Measurements from ENCODE around the gene TNS3.
"Not testable (repeated sequence)": the region's sequence is repeated elsewhere in the genome, so short reads cannot be mapped to it uniquely, and the experiment has no call there.

TNS3 gene

DNA sequence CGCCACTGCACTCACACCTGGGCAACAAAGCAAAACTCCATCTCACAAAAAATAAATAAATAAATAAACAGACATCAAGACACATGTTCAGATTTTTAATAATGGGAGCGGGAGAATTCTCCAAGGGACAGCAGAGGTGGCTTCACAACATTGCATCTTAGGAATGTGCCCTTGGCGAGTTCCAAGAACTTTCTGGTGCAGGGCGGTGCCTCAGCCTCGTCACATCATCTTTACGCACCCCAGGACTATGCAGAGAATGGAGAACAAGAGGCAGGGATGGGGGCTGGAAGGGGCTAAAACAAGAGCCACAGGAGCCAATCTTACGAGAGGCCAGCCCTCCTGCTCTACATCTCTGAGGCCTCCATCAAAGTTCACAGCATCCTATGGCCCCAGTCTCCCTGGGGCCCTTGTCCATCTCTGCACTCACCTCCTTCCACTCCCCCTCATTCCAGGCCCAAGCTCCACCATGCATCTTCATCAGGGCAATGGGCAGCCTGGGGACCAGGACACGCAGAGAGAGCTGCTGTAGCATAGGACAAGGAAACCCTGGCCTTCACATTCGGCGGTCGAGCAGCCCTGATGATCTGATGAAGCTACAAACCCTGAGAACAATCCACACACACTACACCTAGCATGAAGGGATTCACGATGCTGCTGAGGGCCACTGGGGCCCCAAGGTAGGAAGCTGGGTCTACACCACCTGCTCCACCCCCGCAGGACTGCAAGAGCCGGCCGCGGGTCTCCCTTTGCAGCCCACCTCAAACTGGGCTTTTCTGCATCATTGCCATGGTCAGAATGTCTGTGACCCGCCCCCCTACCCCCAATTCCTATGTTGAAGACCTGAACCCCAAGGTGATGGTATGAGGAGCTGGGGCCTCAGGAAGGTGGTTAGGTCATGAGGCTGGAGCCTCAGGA is 22.3 kb downstream of the TNS3 start:
- no peak for DNase-seq

DNA sequence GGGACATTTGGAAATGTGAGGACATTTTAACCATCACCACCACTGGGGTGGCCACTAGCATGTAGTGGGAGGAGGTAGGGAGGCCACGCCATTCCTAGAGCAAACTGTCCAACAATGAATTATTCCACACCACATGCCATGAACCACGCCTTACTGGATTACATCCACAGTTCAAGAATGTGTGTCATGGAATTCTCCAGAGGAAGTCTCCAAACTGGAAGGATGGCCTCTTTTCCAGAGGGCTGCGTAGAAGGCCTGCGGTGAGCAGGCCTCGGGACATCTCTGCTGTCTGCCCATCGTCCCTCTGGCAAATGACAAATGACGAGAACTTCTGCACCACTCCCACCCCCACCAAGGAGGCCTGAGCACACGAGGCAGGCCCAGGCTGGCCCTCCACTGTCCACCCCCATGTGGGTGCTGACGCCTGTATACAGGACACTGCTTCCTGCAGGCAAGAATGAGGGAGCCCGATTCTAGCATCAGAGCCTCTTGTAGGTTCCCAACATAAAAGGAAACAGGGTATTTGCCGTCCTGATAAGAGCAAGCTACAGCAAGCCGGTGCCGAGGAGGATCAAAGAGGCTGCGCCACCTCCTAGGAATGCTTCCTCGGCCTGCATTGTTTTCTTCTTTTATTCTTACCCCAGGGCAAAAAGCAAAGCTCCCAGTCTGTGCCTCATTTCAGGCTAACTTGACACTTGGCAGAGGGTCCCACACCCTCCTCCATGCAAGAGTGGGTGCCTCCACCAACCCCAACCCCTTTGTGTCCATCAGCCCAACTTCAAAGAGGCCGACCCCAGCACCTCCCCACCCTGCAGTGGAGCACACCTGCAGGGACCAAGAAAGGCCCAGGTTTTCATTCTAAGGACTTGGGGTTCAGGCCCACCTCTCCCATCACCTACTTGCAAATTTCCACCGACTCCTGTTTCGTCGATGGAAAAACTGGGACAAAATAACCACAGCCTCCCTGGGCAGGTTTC is 23.9 kb downstream of the TNS3 start:
- no peak for DNase-seq

DNA sequence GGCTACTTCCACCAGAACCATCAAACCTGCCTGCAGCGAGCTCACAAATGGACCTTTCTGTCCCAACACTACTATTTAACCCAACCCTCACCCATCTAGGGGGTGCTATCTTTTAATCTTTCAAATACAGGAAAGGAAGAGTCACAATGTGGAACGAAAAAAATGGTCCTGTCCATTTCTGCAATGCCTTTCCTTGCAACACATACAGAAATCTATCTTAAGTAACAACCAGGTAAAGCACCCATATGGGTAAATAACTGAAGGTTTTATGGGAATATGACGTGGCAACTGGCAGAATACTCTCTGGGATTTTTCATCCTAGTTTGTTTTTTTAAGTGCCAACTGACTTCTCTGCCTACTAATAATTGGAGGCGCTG is 24.6 kb downstream of the TNS3 start:
- no peak for DNase-seq

GRCh38 chr7:47556511-47557180 is 25.3 kb downstream of the TNS3 start:
- no peak for DNase-seq

GRCh38 chr7:47553309-47553708 is 28.6 kb downstream of the TNS3 start:
- DNase-seq = no peak

DNA sequence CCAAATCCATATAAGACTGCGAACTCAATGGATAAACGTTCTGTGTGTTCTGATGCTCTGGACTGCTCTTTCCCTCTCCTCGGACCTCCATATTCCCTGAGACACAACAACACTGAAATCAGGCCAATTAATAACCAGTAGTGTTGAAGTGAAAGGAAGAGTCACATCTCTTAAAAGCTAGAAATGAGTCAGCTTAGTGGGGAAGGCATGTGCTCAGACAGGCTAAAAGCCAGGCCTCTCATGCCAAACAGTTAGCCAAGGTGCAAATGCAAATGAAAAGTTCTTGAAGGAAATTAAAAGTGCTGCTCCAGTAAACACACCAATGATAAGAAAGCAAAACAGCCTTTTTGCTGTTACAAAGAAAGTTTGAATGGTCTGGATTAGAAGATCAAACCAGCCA is 29.3 kb downstream of the TNS3 start:
- no peak for DNase-seq

DNA sequence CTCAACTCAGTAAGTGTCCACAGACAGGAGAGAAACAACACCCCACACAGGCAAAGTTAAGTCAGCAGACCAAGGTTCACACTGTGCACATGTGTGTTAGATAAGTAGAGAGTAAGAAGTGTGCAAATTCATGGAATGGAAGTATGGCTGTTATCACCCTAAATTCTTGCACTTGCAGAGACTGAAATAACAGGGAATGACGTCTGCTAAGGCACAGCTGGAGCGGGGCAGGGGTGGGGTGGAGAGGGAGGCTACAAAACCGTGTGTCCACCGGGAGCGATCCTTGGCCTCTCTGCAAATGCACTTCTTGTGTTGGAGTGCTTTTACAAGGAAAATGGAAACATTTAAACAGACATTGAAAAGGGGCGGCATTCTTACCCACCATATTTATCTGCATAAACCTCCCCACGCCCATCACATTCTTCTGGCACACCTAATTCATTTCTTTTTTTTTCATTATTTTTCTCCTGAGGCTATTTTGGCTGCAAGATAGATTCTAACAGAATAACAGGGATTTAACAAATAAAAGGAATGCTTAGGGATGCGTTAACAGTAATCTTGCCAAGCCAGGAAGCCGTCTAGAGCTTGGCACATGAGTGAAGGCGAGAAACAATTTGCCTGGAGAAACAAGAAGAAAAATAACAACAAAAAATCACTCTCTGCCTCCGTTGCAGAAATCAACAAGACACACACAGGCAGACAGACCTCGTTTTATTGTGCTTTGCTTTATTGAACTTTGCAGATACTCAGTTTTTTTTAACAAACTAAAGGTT is 30.1 kb downstream of the TNS3 start:
- DNase-seq = no peak

DNA sequence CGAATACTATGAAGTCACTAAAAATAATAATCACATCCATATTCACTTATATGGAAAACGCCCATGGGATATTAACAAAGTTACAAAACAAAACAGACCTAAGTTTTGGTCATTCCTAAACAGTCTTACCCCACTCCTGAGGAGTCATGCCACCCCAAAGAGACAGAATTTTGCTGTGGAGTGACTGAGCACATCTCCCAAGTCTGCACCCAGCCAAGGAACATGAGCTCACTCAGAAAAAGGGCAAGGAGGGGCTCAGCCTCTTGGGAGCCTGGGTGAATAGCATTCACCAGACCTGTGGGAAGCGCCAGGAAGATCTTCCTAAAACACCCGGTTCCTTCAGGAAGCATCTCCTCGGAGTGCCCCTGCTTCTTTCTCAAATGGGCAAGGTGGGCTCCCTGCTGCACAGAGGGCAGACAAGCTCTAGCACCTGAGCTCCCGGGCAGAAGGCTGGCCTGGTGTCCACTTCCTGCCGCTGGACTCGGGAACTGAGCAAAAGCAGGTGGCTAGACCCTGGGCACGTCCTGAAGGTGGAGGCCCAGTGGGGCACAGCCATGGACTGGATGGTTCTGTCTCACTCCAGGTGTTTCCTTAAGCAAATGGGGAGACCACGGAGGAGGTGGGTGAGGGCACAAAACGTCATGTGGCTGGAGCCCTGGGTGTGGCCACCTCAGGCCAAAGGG is 31.0 kb downstream of the TNS3 start:
- no peak for DNase-seq

- DNase-seq = no peak
Measured at GRCh38 chr7:47549916-47550315, 32.0 kb downstream of the TNS3 start.

- DNase-seq = no peak
Measured at GRCh38 chr7:47549397-47549796, 32.5 kb downstream of the TNS3 start.

GRCh38 chr7:47548546-47548945 is 33.4 kb downstream of the TNS3 start:
- DNase-seq = no peak

- DNase-seq = no peak
Measured at GRCh38 chr7:47546733-47547494, 35.0 kb downstream of the TNS3 start.

GRCh38 chr7:47546171-47546570 is 35.7 kb downstream of the TNS3 start:
- no peak for DNase-seq

GRCh38 chr7:47544416-47544815 is 37.5 kb downstream of the TNS3 start:
- no peak for DNase-seq

- DNase-seq = no peak
Measured at GRCh38 chr7:47543714-47544113, 38.2 kb downstream of the TNS3 start.

- DNase-seq = no peak
Measured at GRCh38 chr7:47543056-47543455, 38.9 kb downstream of the TNS3 start.

DNA sequence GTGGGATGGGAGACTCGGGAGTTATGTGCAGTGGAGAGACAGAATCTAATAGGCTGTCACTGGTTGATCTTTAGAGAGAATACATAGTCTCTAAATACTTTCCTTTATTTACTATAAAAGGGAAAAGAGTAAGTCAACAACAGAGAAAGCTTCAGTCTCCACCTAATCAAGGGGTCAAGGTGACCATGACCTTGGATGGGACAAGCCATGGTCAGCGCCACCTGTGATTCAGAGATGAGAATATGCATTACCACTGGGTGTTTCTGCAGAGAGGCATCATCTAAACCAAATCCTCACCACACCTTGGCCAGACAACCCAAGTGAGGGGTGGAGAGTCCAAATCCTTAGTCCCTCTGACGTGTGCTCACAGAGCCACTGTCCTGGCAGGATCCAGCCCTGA is 39.9 kb downstream of the TNS3 start:
- no peak for DNase-seq

- not testable (repeated sequence) for DNase-seq
Measured at GRCh38 chr7:47541485-47541884, 40.4 kb downstream of the TNS3 start.

DNA sequence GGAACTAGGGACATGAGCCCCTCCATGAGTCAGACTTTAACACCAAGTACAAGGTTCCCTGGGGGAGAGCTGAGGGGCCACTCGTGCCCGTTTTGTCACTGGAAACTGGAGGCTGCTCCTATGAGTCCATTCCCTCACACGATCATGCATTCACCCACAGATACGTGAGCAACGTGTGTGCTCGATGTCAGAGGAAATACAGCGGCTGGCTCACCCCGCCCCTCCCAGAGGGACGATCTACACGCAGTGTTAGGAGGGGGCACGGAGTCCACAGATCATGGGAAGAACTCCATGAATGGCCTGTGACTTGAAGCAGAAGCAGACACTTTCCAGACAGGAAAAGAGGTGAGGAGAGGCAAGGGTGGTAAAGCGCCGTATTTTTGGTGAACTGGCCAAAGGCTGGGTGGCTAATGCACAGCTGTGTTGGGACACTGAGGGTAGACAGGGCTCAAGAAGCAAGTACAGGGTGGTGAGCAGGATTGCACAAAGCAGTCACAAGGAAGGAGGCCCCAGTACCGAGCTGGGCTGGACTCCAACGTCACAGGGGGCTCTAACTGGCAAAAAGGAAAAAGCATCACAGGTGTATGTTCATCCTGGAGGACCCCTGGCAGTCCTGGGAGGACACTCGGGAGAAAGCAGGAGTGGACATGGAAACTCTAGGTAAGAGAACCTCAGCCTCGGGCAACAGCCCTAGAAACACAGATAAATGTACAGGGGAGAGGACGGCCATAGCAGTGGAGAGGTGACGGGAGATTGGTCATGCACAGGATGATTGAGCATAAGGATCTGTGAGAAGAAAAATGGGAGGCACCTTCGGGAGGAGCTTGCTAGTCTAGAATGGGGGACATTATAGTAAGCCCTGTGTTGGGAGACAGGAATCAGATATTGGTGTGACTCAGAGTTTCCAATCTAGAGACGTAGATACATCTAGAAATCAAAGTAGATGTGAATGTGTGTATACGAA is 41.2 kb downstream of the TNS3 start:
- no peak for DNase-seq

- DNase-seq = no peak
Measured at GRCh38 chr7:47540053-47540386, 41.9 kb downstream of the TNS3 start.

Measured in activated CD4-positive, CD25-positive, alpha-beta regulatory T cell treated with anti-CD3 and anti-CD28 coated beads, Interleukin-2, amount 50 U/mL, for 72 hours (primary cell).